Transverse colon (tissue), 4 donors: ENCODE results near the gene NEDD4L.

Source experiments
- CTCF ChIP-seq, 5 experiments: fragments of 200-600 bp in 3 of 5; fragments of 450-650 bp in 2 of 5; sonication (generic) in 3 of 5; IDR thresholded peaks; 1 replicate in 2 of 5; 2 replicates in 3 of 5; pipeline ENCODE4 v1.5.1; 2016 to 2017; ENCODE audit warnings: antibody characterized with exemption in 5 of 5, inconsistent platforms in 3 of 5, mild to moderate bottlenecking in 2 of 5, moderate library complexity in 1 of 5
- EP300 ChIP-seq: sonication (generic); formaldehyde crosslinking; IDR thresholded peaks from one replicate; pipeline ENCODE4 v1.6.1; 2017; ENCODE audit warnings: antibody characterized with exemption, low read depth
- POLR2A ChIP-seq: fragments of 450-650 bp; IDR thresholded peaks from one replicate; pipeline ENCODE4 v1.6.1; 2016; ENCODE audit warnings: antibody characterized with exemption, mild to moderate bottlenecking, moderate library complexity
- POLR2AphosphoS5 ChIP-seq, 3 donors: sonication (generic); formaldehyde crosslinking; IDR thresholded peaks; one replicate each; pipeline ENCODE4 v1.6.1; 2016; ENCODE audit warnings: antibody characterized with exemption in 3 of 3

- TF ChIP-seq CTCF (IDR thresholded peaks at IDR 0.05) (no peak), POLR2AphosphoS5 (IDR thresholded peaks at IDR 0.05) (no peak), EP300 (no peak), POLR2A (no peak)
Observed at GRCh38 chr18:58037163-58037562, 6.9 kb upstream of the NEDD4L start.
